VCaP (cell line): ENCODE measurements around the gene AKR1D1.
"Not testable (repeated sequence)": the region's sequence is repeated elsewhere in the genome, so short reads cannot be mapped to it uniquely, and the experiment has no call there.

Source experiments
- H3K27ac ChIP-seq: fragments of 450-650 bp; 2 replicates; pipeline ENCODE4 v1.5.1; 2017
- CTCF ChIP-seq: fragments of 450-650 bp; conservative IDR thresholded peaks from 2 replicates; pipeline ENCODE4 v1.5.1; 2017; ENCODE audit warnings: mild to moderate bottlenecking, moderate library complexity

Gene AKR1D1

GRCh38 chr7:138074121-138074520 lies 2.1 kb upstream of the AKR1D1 start:
- H3K27ac ChIP-seq, result no peak overlapping the region
- TF ChIP-seq CTCF, result no peak

GRCh38 chr7:138074540-138074939 lies 1.7 kb upstream of the AKR1D1 start:
- H3K27ac ChIP-seq, result no peak overlapping the region
- no peak for TF ChIP-seq CTCF

GRCh38 chr7:138075350-138075749 lies 909 bp upstream of the AKR1D1 start:
- TF ChIP-seq CTCF, result no peak
- H3K27ac ChIP-seq, result no peak overlapping the region

GRCh38 chr7:138075786-138076185 lies 473 bp upstream of the AKR1D1 start:
- not testable (repeated sequence) for H3K27ac ChIP-seq

- H3K27ac ChIP-seq, result no peak overlapping the region
- no peak for TF ChIP-seq CTCF
Observed at GRCh38 chr7:138077809-138078208, 1.6 kb downstream of the AKR1D1 start.

- no peak overlapping the region for H3K27ac ChIP-seq
- no peak for TF ChIP-seq CTCF
Observed at GRCh38 chr7:138079137-138079536, 2.9 kb downstream of the AKR1D1 start.

- TF ChIP-seq CTCF, result no peak
- no peak overlapping the region for H3K27ac ChIP-seq
Observed at GRCh38 chr7:138081868-138082267, 5.6 kb downstream of the AKR1D1 start.

- no peak overlapping the region for H3K27ac ChIP-seq
- TF ChIP-seq CTCF, result no peak
Observed at GRCh38 chr7:138083859-138084258, 7.6 kb downstream of the AKR1D1 start.
